Mucosa of rectum (tissue), 2 donors: ENCODE results near the gene IP6K3.

Source experiments
- H3K27ac ChIP-seq, 2 donors: one replicate each; pipeline ENCODE4 v1.7.0; 2013; ENCODE audit warnings: inconsistent platforms in 2 of 2, low read depth in 2 of 2, low read length in 2 of 2
- H3K27me3 ChIP-seq, 2 donors: one replicate each; pipeline ENCODE4 v1.7.0; 2013; ENCODE audit warnings: low read length in 2 of 2; ENCODE audit not compliant: control insufficient read depth in 2 of 2, insufficient read depth in 2 of 2
- H3K36me3 ChIP-seq, 2 donors: one replicate each; pipeline ENCODE4 v1.7.0; 2013; ENCODE audit warnings: low read length in 2 of 2; ENCODE audit not compliant: control insufficient read depth in 2 of 2, insufficient read depth in 2 of 2
- H3K4me1 ChIP-seq, 2 donors: one replicate each; pipeline ENCODE4 v1.7.0; 2013; ENCODE audit warnings: low read length in 2 of 2, mild to moderate bottlenecking in 1 of 2; ENCODE audit not compliant: control insufficient read depth in 2 of 2, insufficient read depth in 2 of 2
- H3K4me3 ChIP-seq, 2 donors: one replicate each; pipeline ENCODE4 v1.7.0; 2013; ENCODE audit warnings: low read length in 2 of 2
- H3K9ac ChIP-seq, 2 donors: one replicate each; pipeline ENCODE4 v1.7.0; 2013; ENCODE audit warnings: low read length in 2 of 2, low read depth in 1 of 2, mild to moderate bottlenecking in 1 of 2
- H3K9me3 ChIP-seq, 2 donors: one replicate each; pipeline ENCODE4 v1.7.0; 2013; ENCODE audit warnings: low read length in 2 of 2; ENCODE audit not compliant: control insufficient read depth in 2 of 2
- donor health status: healthy.
- donor health status: Normal muscosa, but diverticular disease.

Gene IP6K3

GRCh38 chr6:33699739-33700138 is 47.0 kb downstream of the IP6K3 start:
- Histone ChIP-seq H3K9me3 (no peaks in the 10 kb centered on the region), H3K27me3 (no peaks in the 10 kb centered on the region), H3K9ac (no peak overlapping the region), H3K27ac (no peak overlapping the region), H3K4me3 (no peak overlapping the region), H3K4me1 (peaks cover 0 to 13% of the 10 kb centered on the region in 2 donors), H3K36me3 (peaks cover 28 to 33% of the 10 kb centered on the region in 2 donors)

GRCh38 chr6:33699131-33699530 is 47.6 kb downstream of the IP6K3 start:
- H3K27ac ChIP-seq, result no peak overlapping the region
- no peak overlapping the region for H3K9ac ChIP-seq
- H3K27me3 ChIP-seq, result no peaks in the 10 kb centered on the region
- H3K4me3 ChIP-seq, result no peak overlapping the region
- no peaks in the 10 kb centered on the region for H3K9me3 ChIP-seq
- H3K4me1 ChIP-seq, result peaks cover 0 to 13% of the 10 kb centered on the region in 2 donors
- peaks cover 32 to 33% of the 10 kb centered on the region in 2 donors for H3K36me3 ChIP-seq

- Histone ChIP-seq H3K27me3 (no peaks in the 10 kb centered on the region), H3K9me3 (no peaks in the 10 kb centered on the region), H3K36me3 (peaks cover 34 to 39% of the 10 kb centered on the region in 2 donors), H3K4me3 (no peak overlapping the region), H3K4me1 (peaks cover 0 to 16% of the 10 kb centered on the region in 2 donors), H3K9ac (no peak overlapping the region), H3K27ac (no peak overlapping the region)
These were observed 48.2 kb downstream of the IP6K3 start for GRCh38 chr6:33698494-33698893.

- H3K4me1 ChIP-seq, result peaks cover 0 to 22% of the 10 kb centered on the region in 2 donors
- H3K36me3 ChIP-seq, result peaks cover 38 to 43% of the 10 kb centered on the region in 2 donors
- no peak overlapping the region for H3K27ac ChIP-seq
These were observed 48.9 kb downstream of the IP6K3 start for GRCh38 chr6:33697845-33698244.

GRCh38 chr6:33696548-33697518 is 49.9 kb downstream of the IP6K3 start:
- H3K36me3 ChIP-seq, result peaks cover 44 to 47% of the 10 kb centered on the region in 2 donors
- peak overlapping the region in 1 of 2 donors; percentile 39 for H3K27ac ChIP-seq
- no peaks in the 10 kb centered on the region for H3K9me3 ChIP-seq
- peaks cover 0 to 23% of the 10 kb centered on the region in 2 donors for H3K4me1 ChIP-seq
- H3K4me3 ChIP-seq, result no peak overlapping the region
- H3K9ac ChIP-seq, result no peak overlapping the region
- no peaks in the 10 kb centered on the region for H3K27me3 ChIP-seq

More at GRCh38 chr6:33697845-33698244, 48.9 kb downstream of the IP6K3 start:
- no peaks in the 10 kb centered on the region for H3K27me3 ChIP-seq
- no peak overlapping the region for H3K4me3 ChIP-seq
- no peaks in the 10 kb centered on the region for H3K9me3 ChIP-seq
- no peak overlapping the region for H3K9ac ChIP-seq

- H3K4me3 ChIP-seq, result no peak overlapping the region
- no peaks in the 10 kb centered on the region for H3K27me3 ChIP-seq
- H3K27ac ChIP-seq, result peak overlapping the region in 1 of 2 donors; percentile 1
- no peak overlapping the region for H3K9ac ChIP-seq
- peaks cover 0 to 23% of the 10 kb centered on the region in 2 donors for H3K4me1 ChIP-seq
- H3K9me3 ChIP-seq, result no peaks in the 10 kb centered on the region
- peaks cover 52 to 55% of the 10 kb centered on the region in 2 donors for H3K36me3 ChIP-seq
These were observed 50.6 kb downstream of the IP6K3 start for GRCh38 chr6:33696076-33696475.

- no peak overlapping the region for H3K27ac ChIP-seq
- H3K36me3 ChIP-seq, result peaks cover 57 to 59% of the 10 kb centered on the region in 2 donors
- H3K4me3 ChIP-seq, result no peak overlapping the region
- no peak overlapping the region for H3K9ac ChIP-seq
- peaks cover 0 to 23% of the 10 kb centered on the region in 2 donors for H3K4me1 ChIP-seq
- H3K27me3 ChIP-seq, result no peaks in the 10 kb centered on the region
- no peaks in the 10 kb centered on the region for H3K9me3 ChIP-seq
These were observed 51.2 kb downstream of the IP6K3 start for GRCh38 chr6:33695451-33695887.

- Histone ChIP-seq H3K36me3 (peaks cover 62% of the 10 kb centered on the region in 2 donors), H3K9me3 (no peaks in the 10 kb centered on the region), H3K27me3 (no peaks in the 10 kb centered on the region), H3K27ac (peak overlapping the region in 1 of 2 donors; percentile 23), H3K4me1 (peaks cover 0 to 20% of the 10 kb centered on the region in 2 donors), H3K9ac (no peak overlapping the region), H3K4me3 (no peak overlapping the region)
These were observed 51.7 kb downstream of the IP6K3 start for GRCh38 chr6:33694977-33695376.

- no peaks in the 10 kb centered on the region for H3K27me3 ChIP-seq
- no peak overlapping the region for H3K4me3 ChIP-seq
- H3K9me3 ChIP-seq, result no peaks in the 10 kb centered on the region
- peak overlapping the region in 1 of 2 donors; percentile 23 for H3K27ac ChIP-seq
- H3K9ac ChIP-seq, result no peak overlapping the region
- peaks cover 67 to 68% of the 10 kb centered on the region in 2 donors for H3K36me3 ChIP-seq
- H3K4me1 ChIP-seq, result peaks cover 0 to 20% of the 10 kb centered on the region in 2 donors
These were observed 52.2 kb downstream of the IP6K3 start for GRCh38 chr6:33694401-33694931.
